HG03354 (cell line): ENCODE measurements around the gene SCN5A.
A peak's percentile ranks its signal among the peaks of the same experiment; 100 is the strongest.

ENCODE experiments used
- ATAC-seq: cut with Tn5 transposase; IDR thresholded peaks from one replicate; pipeline ENCODE4 v1.9.1; 2021; ENCODE audit warnings: mild to moderate bottlenecking; ENCODE audit not compliant: unreplicated experiment, poor library complexity, severe bottlenecking

SCN5A gene

DNA sequence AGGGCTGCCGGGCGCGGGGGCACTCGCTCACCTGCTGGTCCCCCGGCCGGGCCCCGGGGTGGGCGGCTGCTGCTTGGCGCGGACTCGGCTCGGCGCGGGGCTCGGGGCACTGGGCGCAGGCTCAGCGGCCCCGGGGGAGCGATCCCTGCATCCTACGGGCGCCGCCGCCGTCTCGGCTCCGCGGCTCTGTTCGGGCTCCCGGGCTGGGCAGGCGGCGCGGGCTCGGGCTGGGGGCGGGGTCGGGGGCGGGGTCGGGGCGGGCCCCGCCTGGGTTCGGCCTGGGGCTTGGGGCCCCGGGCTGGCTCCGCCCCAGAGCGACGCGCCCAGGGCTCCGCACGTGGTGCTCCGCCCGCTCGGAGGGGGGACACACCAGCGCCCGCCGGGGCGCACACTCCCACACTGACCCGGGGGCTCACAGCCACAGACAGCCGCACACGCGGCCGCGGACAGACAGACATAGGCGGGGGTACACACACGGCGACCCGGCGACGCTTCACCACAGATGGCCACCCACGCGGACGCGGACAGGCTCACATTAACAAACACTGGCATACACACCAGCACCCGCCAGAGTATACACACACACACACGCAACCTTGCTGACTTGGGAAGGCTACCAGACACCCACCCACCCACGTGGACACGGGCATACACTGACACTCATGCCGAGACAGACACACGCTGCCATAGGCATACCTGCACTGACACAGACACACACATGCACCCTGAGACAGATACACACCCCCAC is at the start of gene SCN5A:
TSS of gene SCN5A (minus strand) at position 188 of the 748 bp plus-strand sequence. CDS start 16,380 bp downstream, outside the sequence.
- ATAC-seq, result peak; percentile 48

DNA sequence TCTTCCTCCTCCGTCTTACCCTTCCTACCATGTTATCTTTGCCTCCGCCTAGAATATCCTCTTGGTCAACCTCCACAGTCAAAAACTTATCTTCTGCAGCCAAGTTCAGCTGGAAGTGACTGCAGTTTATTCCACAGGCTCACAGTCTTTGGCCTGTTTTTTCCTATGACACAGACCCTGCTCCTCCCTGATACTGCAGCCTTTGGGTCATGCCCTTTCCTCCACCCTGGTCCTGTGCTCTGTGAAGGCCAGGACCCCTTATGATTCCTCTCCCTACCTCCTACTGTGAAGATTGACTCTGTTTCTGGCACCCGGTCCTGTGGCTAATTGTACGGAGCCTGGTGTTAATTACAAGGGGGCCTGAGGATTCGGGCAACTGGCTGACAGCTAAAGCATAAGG is 49.3 kb upstream of the SCN5A start:
- no peak for ATAC-seq

- ATAC-seq, result no peak
These were observed 48.6 kb upstream of the SCN5A start for GRCh38 chr3:38698061-38698460.

- no peak for ATAC-seq
These were observed 46.5 kb upstream of the SCN5A start for GRCh38 chr3:38696034-38696433.

GRCh38 chr3:38690185-38690584 is 40.7 kb upstream of the SCN5A start:
- no peak for ATAC-seq

- no peak for ATAC-seq
These were observed 40.3 kb upstream of the SCN5A start for GRCh38 chr3:38689774-38690173.

- no peak for ATAC-seq
These were observed 39.9 kb upstream of the SCN5A start for GRCh38 chr3:38689346-38689745.

- ATAC-seq, result no peak
These were observed 37.8 kb upstream of the SCN5A start for GRCh38 chr3:38687321-38687720.

DNA sequence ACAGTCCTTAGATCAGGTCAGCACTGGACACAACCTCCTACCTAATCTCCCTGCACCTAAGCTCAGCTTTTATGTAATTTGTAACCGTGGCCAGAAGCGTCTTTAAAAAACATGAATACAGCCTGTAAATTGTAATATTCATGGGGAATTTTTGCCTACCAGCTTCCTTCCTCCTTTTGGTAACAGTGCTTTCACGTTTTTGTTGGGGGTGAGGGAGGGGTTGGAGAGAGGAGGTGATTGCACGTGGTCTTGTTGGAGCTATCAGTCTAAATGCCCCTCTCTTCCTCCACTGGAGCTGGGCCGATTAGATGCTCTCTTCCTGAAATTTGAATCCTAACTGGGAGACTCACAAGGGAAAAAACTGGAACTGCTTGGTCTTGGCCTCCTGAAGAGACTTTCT is 35.1 kb upstream of the SCN5A start:
- no peak for ATAC-seq

DNA sequence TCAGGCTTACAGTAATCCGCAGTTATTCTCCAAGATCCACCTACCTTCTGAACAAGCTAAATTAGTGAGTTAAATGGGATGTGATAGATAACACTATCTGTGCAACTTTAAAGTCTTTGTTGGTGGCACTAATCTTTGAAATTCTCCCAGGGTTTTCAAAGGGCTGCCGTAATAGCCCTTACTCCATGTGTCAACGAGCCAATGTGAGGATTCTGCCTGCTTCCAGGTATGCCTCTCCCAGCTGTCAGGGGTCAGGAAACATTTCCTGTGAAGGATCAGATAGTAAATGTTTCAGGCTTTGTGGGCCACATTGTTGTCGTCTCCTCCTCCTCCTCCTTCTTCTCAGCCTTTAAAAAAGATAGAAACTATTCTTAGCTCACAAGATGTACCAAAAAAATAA is 20.2 kb upstream of the SCN5A start:
- ATAC-seq, result no peak

- ATAC-seq, result no peak
These were observed 13.1 kb upstream of the SCN5A start for GRCh38 chr3:38662544-38662943.

- no peak for ATAC-seq
These were observed 9.4 kb upstream of the SCN5A start for GRCh38 chr3:38658841-38659240.

DNA sequence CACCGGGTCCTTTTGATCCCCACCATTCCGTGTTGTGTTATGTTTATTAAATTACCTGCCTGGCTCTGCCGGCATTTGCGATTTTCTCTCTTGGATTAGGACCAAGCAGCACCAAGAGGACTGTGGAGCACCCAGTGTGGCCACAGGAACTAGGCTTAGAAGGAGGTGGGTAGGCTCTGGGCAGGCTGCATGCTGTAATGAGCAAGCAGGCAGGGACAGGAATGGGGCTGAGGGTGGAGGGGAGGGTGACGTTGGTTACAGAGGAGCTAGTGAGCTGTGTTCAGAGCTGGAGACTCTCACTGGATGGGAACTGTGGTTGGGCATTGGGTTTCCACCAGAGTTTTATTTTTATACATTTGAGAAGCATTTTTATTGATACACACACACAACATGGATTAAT is 7.9 kb upstream of the SCN5A start:
- ATAC-seq, result no peak

- ATAC-seq, result no peak
These were observed 6.3 kb upstream of the SCN5A start for GRCh38 chr3:38655708-38656300.

DNA sequence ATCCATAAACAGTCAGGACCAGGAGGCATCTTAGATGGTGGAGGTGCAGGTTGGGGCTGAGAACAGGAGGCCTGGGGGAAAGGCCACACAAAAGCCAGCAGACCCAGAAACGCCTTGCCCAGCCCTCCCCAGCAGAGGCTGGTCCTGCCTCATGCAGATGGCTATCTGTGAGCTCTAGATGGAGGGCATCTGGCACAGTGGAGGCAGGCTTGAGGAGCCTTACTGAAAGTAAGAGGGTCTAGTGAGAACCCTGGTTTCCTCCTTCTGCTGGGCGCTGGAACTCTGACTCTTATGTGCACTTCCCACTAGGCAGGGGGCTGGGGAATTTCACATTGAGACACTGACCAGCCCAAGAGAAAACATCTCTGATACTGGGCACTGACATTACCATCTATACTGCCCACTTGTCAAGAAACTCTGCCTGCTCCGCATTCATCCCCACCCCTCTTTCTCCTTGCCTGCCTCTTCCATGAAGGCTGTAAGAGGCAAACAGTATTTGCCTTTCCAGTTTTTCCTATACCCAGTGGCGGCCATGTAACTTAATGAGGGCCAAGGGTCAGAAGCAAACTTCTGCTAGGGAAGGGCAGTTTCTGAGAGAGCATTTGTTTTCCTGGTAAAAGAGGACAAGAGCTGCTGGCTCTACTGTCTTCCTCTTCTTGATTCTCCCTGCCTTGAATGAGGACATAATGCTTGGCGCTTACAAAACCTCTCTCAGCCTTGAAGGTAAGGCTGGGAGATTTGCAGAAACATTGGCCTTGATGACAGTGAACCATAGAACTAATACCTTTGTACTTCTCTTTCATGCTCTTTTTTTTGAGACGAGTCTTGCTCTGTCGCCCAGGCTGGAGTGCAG is 4.4 kb upstream of the SCN5A start:
- ATAC-seq, result no peak

GRCh38 chr3:38652934-38653333 is 3.4 kb upstream of the SCN5A start:
- ATAC-seq, result no peak

- peak; percentile 72 for ATAC-seq
These were observed 1.8 kb upstream of the SCN5A start for GRCh38 chr3:38651153-38651789.

DNA sequence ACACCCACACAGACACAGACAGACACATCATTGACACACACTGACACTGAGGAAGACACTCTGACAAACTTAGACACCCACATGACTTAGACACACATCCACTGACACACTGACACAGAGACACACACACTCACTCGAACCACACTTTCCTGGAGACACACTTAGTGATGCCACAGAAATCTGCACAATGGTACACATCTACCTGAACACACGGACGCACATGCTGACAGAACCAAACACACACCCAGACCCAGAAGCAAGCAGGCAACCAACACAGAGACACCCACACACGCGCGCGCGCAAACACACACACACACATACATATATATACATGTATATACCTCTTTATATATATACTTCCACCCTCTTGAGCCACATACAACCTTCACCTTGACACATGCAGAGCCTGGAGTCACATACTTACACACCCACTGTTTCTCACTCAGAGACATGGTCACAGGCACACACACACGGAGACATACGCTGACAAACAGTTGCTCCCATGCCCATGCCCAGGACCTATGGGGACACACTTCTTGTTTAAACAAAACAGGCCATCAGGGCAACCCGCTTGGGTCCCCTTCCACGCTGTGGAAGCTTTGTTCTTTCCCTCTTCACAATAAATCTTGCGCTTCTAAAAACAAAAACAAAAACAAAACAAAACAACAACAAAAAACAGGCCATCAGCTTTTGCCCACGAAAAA is 913 bp upstream of the SCN5A start:
- ATAC-seq, result no peak

DNA sequence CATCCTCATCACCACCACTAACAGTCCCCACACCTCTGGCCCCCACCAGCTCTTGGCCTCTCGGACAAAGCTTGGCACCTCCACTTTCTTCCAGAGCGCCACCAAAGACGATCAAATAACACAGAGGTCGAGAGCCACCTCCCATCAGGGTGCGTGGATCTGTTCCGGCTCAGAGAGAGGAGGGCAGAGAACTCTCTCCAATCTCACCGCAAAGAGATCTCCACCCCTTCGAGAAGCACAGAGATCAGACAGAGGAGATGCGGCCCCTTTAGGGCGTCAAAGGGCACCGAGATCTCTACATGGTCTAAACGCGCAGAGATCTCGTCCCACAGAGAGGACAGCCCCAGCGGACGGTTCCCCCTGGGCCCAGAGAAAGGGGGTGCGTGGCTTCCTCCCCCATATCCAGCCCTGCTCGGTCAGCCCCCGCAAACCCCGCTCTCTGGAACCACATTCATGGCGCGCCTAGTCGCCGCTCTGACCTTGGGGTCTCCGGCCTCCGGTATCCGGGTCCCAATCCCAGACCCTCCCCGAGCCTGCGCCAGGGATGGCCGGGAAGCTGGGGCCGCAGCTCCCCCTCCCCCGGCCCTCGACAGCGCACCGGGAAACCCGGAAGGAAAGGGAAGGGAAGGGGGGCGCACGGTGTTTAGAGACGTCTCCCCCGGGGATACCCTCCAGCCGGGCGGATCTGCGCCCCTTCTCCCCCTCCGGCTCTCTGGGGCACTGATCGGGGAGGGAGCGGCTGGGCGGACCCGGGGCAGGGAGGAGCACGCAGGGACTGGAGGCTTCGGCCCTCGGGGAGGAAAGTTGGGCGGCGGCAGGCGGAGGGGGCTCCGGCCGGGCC is 608 bp downstream of the SCN5A start:
- no peak for ATAC-seq
